ENCODE measurements around the gene SORCS3.
A peak's percentile ranks its signal among the peaks of the same experiment; 100 is the strongest.

SORCS3 gene

GRCh38 chr10:104925232-104925851, 284.3 kb downstream of the SORCS3 start:
- DNase-seq: peak; percentile 32 to 33

DNA sequence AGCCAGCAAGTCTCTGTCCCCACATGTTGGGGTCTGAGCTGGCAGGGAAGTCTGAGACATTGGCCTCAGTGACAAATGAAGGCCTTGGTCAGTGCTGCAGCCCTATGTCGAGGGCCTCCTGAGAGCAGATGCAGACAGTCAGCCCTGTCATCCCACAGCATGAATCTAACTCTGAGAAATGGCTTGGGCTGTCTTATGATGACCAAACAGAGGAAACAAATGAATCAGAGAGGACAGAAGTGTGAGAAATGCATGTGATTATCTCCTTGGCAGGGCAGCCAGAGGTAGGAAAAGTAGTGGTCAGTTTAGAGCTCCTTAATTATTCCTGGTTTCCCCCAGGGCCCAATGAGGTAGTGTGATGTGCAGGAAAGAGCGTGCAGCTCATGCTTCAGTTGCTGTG, 287.6 kb downstream of the SORCS3 start:
- DNase-seq: no peak

GRCh38 chr10:104931612-104932134, 290.6 kb downstream of the SORCS3 start:
- no peak for DNase-seq

GRCh38 chr10:104935656-104936055, 294.6 kb downstream of the SORCS3 start:
- DNase-seq: no peak

- no peak for DNase-seq
These were observed 296.5 kb downstream of the SORCS3 start for GRCh38 chr10:104937567-104937966.

GRCh38 chr10:104938031-104938430, 296.9 kb downstream of the SORCS3 start:
- DNase-seq: no peak

DNA sequence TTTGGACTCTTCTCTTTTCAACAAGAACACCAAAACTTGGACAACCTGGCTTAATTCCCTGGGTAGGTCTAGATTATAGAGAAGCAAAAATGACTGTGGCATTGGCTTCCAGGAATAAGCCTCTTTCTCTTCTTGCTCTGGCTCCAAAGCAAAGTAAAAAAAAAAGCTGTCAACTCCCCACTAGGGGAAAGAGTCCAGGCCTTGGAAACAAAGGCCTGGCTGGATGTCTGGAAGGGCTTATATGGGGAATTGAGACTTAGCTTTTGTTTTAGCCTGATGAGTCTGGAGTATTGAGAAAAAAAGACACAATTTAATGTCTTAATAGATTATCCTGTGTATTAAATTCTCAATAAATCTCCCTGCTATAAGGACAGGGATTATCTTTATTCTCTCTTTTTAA, 300.6 kb downstream of the SORCS3 start:
- no peak for DNase-seq

DNA sequence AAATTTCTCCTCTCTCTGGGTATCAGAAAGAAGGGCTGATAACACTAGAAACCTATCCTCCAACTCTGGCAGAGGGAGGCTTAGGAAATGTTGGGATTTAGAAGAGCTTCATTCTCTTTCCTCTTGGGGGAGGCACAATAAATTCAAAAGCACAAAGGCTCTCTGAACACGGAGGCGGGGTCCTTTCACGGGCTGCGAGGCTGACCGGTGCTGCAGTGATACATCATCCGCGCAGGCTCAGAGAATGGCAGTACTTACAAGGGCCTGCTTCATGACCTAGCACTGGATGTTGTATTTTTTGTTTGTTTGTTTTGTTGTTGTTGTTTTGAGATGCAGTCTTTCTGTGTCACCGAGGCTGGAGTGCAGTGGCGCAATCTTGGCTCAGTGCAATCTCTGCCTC, 306.2 kb downstream of the SORCS3 start:
- no peak for DNase-seq

GRCh38 chr10:104957178-104957841, 316.2 kb downstream of the SORCS3 start:
- DNase-seq: no peak

DNA sequence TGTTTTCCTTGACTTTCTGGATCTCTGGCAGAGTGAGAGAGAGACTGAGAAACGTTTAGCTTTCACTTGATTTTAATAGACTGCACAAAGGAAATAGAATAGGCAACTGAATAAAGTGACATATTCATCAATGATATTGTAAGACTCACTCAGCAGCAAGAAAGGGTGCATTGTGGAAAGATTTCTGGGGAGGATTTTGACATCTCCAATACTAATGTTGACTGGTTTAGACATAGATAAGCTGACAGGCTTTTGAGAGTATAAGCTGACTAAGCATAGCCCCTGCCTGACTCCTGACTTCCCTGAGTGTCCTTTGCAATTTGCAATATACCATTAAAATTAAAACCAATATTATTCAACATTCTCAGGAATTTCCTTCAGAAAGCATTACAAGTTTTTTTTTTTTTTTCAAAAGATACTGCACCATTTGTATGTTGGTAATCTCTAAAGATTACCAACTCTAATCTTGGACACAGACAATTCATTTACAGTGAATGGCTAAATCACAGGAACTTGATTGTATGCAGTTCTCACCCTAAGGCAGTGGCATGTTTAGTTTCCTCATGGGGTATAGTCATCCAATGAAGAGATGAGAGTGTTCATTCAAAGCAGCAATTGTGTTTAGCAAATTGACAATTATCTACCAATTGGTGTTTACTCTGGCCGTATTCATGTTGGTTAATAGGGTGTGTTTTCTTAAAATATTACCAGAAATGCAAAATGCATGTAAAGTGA, 325.6 kb downstream of the SORCS3 start:
- DNase-seq: no peak

DNA sequence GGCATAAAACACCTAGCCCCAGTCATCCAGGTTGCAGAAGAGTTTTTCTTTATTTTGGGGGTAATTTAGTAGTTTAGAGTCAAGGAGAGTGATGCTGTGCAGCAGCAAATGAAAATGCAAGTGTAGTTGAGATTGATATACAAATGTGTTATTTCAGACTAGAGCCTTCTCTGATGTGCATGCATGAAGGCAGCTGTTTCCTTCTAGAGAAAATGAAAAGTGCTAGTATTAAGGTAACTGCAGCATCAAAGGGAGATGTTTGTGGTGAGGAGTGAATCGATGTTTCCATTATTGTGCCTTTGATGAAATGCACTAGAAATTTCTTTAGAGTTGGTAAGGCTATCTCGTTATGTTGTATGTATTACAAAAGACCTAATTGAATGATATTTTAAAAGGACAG, 339.3 kb downstream of the SORCS3 start:
- no peak for DNase-seq

- DNase-seq: no peak
These were observed 340.9 kb downstream of the SORCS3 start for GRCh38 chr10:104981995-104982394.

DNA sequence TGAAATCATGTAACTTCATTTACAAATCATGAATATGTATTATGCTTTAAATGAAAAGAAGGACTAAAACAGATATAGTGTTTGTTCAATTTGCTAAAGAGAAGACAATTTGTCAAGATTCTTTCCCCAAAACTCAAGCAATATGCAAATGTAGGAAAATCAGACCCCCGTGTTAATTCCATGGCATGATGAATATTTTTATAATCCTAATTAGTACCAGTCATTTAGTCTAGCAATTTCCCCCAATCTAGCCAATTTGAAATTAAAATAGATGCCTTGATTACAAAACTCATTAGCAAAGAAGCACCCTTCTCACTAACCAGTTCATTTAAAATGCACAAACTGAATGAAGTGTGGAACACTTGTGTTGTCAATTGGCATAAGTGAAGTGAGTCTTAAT, 347.6 kb downstream of the SORCS3 start:
- no peak for DNase-seq

GRCh38 chr10:104989880-104990279, 348.8 kb downstream of the SORCS3 start:
- DNase-seq: no peak

- DNase-seq: no peak
These were observed 352.0 kb downstream of the SORCS3 start for GRCh38 chr10:104993085-104993484.

- DNase-seq: no peak
These were observed 360.2 kb downstream of the SORCS3 start for GRCh38 chr10:105001269-105001668.

- DNase-seq: no peak
These were observed 369.5 kb downstream of the SORCS3 start for GRCh38 chr10:105010411-105011121.

DNA sequence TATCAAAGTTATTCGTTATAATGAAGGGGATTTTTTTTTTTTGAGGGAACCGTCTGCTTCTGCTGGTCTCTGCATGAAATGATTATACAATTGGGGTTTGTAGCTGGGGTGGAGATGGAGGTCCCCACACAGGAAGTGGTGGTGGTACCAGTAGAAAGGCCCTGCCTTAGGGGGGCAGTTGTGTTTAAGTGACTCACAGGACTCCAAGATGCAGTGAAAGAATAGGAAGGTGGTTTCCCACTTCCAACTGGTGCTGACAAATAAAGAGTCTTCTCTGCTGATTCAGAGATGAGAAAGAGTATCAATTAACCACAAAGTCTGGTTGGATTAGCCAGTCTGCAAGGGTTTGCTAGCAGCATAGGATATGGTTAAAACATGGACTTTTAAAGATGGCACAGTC, 376.0 kb downstream of the SORCS3 start:
- DNase-seq: no peak

DNA sequence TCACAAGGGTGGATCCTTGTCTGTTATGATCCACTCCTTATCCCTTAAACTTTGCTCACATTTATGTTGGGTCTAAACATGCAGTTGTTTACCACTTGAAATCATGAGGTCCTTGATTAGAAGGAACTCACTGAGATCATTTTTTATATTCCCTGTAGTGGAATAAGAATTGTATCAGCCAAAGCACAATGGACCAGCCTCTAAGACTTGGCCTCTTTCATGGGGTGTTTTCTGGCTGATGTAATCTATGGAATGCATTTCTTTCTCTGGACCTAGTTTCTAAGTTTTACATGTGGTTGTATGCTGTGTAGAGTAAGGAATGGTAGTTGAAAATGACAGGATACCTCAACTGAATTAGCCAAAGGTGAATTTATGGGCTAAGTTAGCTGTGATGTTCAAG, 376.6 kb downstream of the SORCS3 start:
- no peak for DNase-seq

DNA sequence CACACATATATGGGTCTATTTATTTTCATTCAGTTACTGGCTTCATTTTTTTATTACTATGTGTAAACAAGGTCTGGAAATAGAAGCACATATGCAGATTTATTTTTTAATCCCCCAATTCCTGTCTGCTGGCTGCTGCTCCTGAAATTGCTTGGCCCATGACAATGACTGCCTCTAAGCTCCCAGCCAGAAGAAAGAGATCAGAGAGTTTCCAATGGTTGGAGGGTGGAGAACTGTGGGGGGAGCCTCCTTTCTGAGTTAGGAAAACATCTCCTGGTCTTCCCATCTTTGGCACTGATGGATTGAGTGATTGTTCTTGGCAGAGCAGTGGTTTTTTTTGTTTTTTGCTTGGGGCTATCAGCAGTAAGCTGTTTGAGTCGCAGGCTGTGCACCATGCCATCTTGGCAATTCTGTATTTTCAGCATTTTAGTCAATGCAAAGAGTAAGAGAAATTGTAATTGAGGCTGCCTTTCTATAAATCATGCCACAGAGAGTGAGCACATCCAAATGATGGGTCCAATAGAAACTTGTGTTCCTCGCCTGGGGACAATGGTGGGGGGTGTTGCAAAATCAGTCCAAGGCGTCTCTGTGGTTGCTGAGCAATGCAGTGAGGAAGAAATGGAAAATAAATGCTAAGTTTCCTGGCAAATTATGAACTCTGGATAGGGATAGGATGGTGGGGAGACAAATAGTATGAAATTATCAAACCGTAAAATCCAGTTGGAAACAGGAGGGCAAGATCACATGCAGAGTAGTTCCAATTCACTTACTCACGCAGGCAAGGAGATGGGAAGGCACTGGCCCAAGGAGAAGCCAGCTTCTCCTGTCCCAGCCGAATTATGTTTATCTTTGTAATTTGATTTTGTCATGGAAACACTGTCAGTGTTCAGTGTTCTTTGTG, 382.4 kb downstream of the SORCS3 start:
- DNase-seq: no peak

GRCh38 chr10:105024184-105024583, 383.1 kb downstream of the SORCS3 start:
- DNase-seq: no peak

GRCh38 chr10:105025092-105025491, 384.0 kb downstream of the SORCS3 start:
- DNase-seq: no peak

Data from Kasumi-1 (cell line).